Measurements from ENCODE around the gene MRPL1.

The MRPL1 gene

DNA sequence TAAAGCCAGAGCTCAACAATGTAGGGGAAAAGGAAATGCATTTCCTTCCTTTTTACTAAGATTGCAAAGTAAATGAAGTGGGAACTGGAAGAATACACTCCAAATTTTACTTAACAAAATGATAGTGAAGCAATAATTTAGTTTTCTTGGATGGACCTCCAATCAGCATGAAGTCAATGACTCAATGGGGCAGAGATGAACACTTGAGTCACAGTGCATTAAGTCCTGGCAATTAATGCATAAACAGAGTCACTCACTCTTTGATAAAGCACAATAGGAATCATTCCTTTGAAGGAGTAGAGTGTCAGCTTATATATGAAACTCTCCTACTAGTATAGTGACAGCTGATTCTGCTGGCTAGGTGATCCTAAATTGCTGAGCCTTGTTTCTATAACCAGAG, 127.8 kb downstream of the MRPL1 start:
- DNase-seq = no peak

- DNase-seq = no peak
Observed at GRCh38 chr4:77990904-77991358, 128.3 kb downstream of the MRPL1 start.

DNA sequence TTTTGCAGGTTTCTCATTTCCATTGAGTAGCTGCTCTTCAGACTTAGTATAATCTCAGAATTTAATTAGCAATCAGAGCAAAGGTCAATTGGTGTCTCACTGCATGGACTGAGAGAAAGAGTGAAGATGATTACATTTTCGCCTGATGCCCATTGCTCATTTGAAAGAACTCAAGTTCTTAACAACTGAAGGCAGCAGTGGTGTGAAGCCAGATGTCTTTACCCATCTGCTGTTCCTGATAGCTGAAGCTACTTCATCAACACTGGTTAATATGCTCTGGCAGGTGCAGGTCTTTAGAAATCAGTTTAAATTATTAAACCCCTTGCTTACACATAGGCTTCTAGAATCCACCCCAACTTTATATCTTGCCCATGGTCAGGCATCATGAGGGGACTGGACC, 130.0 kb downstream of the MRPL1 start:
- DNase-seq = no peak

DNA sequence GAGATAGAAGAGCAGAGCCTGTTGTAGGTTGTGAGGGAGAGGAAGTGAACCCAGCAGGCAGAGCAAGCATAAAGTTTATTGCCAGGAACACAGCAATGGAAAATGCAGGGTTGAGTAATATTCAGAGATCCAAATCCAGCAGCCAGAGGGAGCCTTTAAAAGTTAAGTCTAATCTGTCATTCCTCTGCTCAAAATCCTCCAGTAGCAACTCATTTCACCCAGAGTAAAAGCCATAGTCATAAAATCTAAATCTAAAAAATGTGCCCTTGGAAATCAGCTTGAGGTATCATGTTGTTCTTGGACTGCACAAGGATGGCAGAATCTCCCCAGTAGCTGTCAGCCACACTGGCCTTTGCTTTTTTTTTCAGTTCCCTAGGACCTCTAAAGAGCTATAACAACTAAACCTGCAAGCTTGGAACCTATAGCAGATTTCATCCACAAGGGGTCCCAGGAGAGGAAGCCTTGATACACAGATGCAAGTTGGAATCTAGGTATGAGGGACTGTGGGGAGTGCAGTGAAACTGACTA, 131.6 kb downstream of the MRPL1 start:
- peak; percentile 2 for DNase-seq

DNA sequence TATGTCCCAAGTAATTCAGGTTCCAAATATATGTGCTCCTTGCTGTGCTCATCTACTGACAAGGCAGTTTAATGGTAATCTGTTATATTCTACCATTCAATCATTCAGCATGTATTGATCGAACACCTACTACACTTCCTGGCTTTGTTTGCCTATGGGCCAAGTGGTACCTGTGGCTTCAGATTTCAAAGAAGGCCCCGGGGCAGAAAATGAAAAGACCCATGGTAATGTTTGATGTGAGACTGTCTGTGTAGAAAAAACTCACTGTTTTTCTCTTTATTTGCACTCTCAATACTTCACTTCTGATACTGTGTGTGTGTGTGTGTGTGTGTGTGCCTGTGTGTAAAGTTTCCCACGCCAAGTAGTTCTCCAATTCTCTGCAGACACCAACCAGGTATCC, 133.4 kb downstream of the MRPL1 start:
- no peak for DNase-seq

DNA sequence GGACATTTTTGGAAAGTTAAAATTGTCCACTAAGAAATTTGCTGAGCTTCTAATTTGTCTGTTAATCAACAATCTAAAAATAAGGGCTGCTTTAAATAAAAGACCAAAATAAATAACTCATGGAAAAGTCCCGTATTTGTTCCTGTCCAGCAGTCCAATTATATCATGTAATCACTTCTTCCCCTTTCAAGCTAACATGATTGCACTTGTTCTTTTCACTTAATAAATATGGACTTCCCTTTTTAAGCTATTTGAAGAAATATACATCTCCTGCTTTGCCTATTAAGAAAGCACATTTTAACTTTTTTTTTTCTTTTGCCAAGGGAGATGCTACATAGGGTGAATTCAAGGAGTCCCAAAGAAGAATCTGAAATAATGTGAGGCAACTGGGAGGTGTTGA, 138.9 kb downstream of the MRPL1 start:
- DNase-seq = no peak

DNA sequence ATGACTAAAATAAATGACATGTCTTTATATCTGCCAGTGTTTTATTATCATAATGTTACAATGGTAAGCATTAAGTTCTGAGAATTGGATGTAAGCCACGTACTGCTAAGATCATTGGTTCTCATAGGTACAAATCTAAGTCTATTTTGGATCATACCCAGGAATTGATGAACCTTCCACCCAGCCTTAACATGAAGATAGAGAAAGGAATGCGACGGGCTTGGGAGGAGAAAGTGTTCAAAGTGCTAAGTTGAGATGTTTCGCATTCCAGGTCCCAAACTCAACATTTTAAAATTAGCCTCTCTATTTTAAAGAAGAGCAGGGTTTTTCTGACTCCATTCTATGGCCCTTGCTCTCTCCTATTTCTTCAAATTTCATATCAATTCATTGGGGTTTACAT, 139.6 kb downstream of the MRPL1 start:
- no peak for DNase-seq

Data from CD4-positive, alpha-beta T cell treated with Interleukin-17A for 1 hour (primary cell).